ENCODE results near the gene ABAT.

Gene ABAT

GRCh38 chr16:8646326-8647053 lies 27.9 kb upstream of the ABAT start:
- Histone ChIP-seq H3K4me1 (ENCODE audit: control insufficient read depth in 2 of 2, insufficient read depth in 1 of 2, low read depth in 1 of 2, low read length in 2 of 2) (no peaks in the 10 kb centered on the region), H3K9ac (ENCODE audit: low read depth, low read length, poor library complexity) (no peak overlapping the region), H3K23ac (ENCODE audit: low read depth, low read length, poor library complexity) (no peak overlapping the region), H3K36me3 (replicated peaks in 1 of 2; ENCODE audit: control insufficient read depth in 2 of 2, insufficient read depth in 2 of 2, low read length in 2 of 2) (peaks cover 50 to 73% of the 10 kb centered on the region in 2 donors), H3K4me3 (ENCODE audit: low read length in 2 of 2) (no peak overlapping the region), H2AFZ (ENCODE audit: low read length) (no peak overlapping the region), H3K18ac (ENCODE audit: low read length) (no peak overlapping the region), H2BK15ac (ENCODE audit: low read length) (no peak overlapping the region), H4K8ac (ENCODE audit: low read depth, low read length) (no peak overlapping the region), H3K27me3 (ENCODE audit: control insufficient read depth in 3 of 3, insufficient read depth in 3 of 3, low read depth in 1 of 3, low read length in 3 of 3) (no peaks in the 10 kb centered on the region), H2BK5ac (ENCODE audit: low read length) (no peak overlapping the region), H3K4ac (ENCODE audit: low read length) (no peak overlapping the region), H3K9me3 (replicated peaks in 1 of 2; ENCODE audit: control insufficient read depth in 2 of 2, insufficient read depth in 1 of 2, low read depth in 1 of 2, low read length in 2 of 2) (peaks cover 0 to 6% of the 10 kb centered on the region in 2 donors), H3K4me2 (ENCODE audit: insufficient read depth, low read length, poor library complexity, severe bottlenecking) (no peak overlapping the region), H3K27ac (replicated peaks; ENCODE audit: low read length) (no peak overlapping the region), H3K79me1 (ENCODE audit: low read depth, low read length) (no peaks in the 10 kb centered on the region), H2BK120ac (ENCODE audit: low read depth, low read length) (no peak overlapping the region), H2BK12ac (ENCODE audit: low read length) (no peak overlapping the region), H2AK5ac (ENCODE audit: low read depth, low read length) (no peak overlapping the region), H3K14ac (ENCODE audit: low read length) (no peak overlapping the region), H4K91ac (ENCODE audit: low read depth, low read length, poor library complexity) (no peak overlapping the region)
- WGBS, 2 donors (ENCODE audit: extremely low coverage in 2 of 2, insufficient read length in 2 of 2, insufficient replicate concordance in 1 of 2): no CpG with 5 or more reads among the region's 13 CpGs
- DNase-seq (ENCODE audit: low spot score): no peak

GRCh38 chr16:8647721-8648318 lies 26.6 kb upstream of the ABAT start:
- no peak overlapping the region for H2BK15ac ChIP-seq (ENCODE audit: low read length)
- H3K14ac ChIP-seq (ENCODE audit: low read length): no peak overlapping the region
- no peaks in the 10 kb centered on the region for H3K27me3 ChIP-seq (ENCODE audit: control insufficient read depth in 3 of 3, insufficient read depth in 3 of 3, low read depth in 1 of 3, low read length in 3 of 3)
- peak overlapping the region in 1 of 2 donors; percentile 65 for H3K4me3 ChIP-seq (ENCODE audit: low read length in 2 of 2)
- H3K36me3 ChIP-seq (replicated peaks in 1 of 2; ENCODE audit: control insufficient read depth in 2 of 2, insufficient read depth in 2 of 2, low read length in 2 of 2): peaks cover 37 to 60% of the 10 kb centered on the region in 2 donors
- H3K4me2 ChIP-seq (ENCODE audit: insufficient read depth, low read length, poor library complexity, severe bottlenecking): no peak overlapping the region
- no peak overlapping the region for H3K9ac ChIP-seq (ENCODE audit: low read depth, low read length, poor library complexity)
- H4K8ac ChIP-seq (ENCODE audit: low read depth, low read length): no peak overlapping the region
- H3K9me3 ChIP-seq (replicated peaks in 1 of 2; ENCODE audit: control insufficient read depth in 2 of 2, insufficient read depth in 1 of 2, low read depth in 1 of 2, low read length in 2 of 2): peaks cover 0 to 4% of the 10 kb centered on the region in 2 donors
- H3K4me1 ChIP-seq (ENCODE audit: control insufficient read depth in 2 of 2, insufficient read depth in 1 of 2, low read depth in 1 of 2, low read length in 2 of 2): no peaks in the 10 kb centered on the region
- WGBS, 2 donors (ENCODE audit: extremely low coverage in 2 of 2, insufficient read length in 2 of 2, insufficient replicate concordance in 1 of 2): no CpG with 5 or more reads among the region's 9 CpGs
- H2BK5ac ChIP-seq (ENCODE audit: low read length): no peak overlapping the region
- H2AFZ ChIP-seq (ENCODE audit: low read length): no peak overlapping the region
- no peaks in the 10 kb centered on the region for H3K79me1 ChIP-seq (ENCODE audit: low read depth, low read length)
- no peak overlapping the region for H3K27ac ChIP-seq (replicated peaks; ENCODE audit: low read length)
- H2AK5ac ChIP-seq (ENCODE audit: low read depth, low read length): no peak overlapping the region
- no peak overlapping the region for H4K91ac ChIP-seq (ENCODE audit: low read depth, low read length, poor library complexity)
- DNase-seq (ENCODE audit: low spot score): no peak
- no peak overlapping the region for H3K18ac ChIP-seq (ENCODE audit: low read length)
- no peak overlapping the region for H2BK120ac ChIP-seq (ENCODE audit: low read depth, low read length)
- H3K23ac ChIP-seq (ENCODE audit: low read depth, low read length, poor library complexity): no peak overlapping the region
- H2BK12ac ChIP-seq (ENCODE audit: low read length): no peak overlapping the region
- no peak overlapping the region for H3K4ac ChIP-seq (ENCODE audit: low read length)

- Histone ChIP-seq H3K4me2 (ENCODE audit: insufficient read depth, low read length, poor library complexity, severe bottlenecking) (no peak overlapping the region), H3K4me1 (ENCODE audit: control insufficient read depth in 2 of 2, insufficient read depth in 1 of 2, low read depth in 1 of 2, low read length in 2 of 2) (no peaks in the 10 kb centered on the region), H3K27ac (replicated peaks; ENCODE audit: low read length) (no peak overlapping the region), H3K14ac (ENCODE audit: low read length) (no peak overlapping the region), H2BK5ac (ENCODE audit: low read length) (no peak overlapping the region), H3K23ac (ENCODE audit: low read depth, low read length, poor library complexity) (no peak overlapping the region), H3K9ac (ENCODE audit: low read depth, low read length, poor library complexity) (no peak overlapping the region), H3K4me3 (ENCODE audit: low read length in 2 of 2) (no peak overlapping the region), H2BK12ac (ENCODE audit: low read length) (no peak overlapping the region), H3K4ac (ENCODE audit: low read length) (no peak overlapping the region), H4K8ac (ENCODE audit: low read depth, low read length) (no peak overlapping the region), H3K36me3 (replicated peaks in 1 of 2; ENCODE audit: control insufficient read depth in 2 of 2, insufficient read depth in 2 of 2, low read length in 2 of 2) (peaks cover 34 to 50% of the 10 kb centered on the region in 2 donors), H3K27me3 (ENCODE audit: control insufficient read depth in 3 of 3, insufficient read depth in 3 of 3, low read depth in 1 of 3, low read length in 3 of 3) (no peaks in the 10 kb centered on the region), H4K91ac (ENCODE audit: low read depth, low read length, poor library complexity) (no peak overlapping the region), H3K9me3 (replicated peaks in 1 of 2; ENCODE audit: control insufficient read depth in 2 of 2, insufficient read depth in 1 of 2, low read depth in 1 of 2, low read length in 2 of 2) (peaks cover 0 to 4% of the 10 kb centered on the region in 2 donors), H2BK15ac (ENCODE audit: low read length) (no peak overlapping the region), H2AK5ac (ENCODE audit: low read depth, low read length) (no peak overlapping the region), H2BK120ac (ENCODE audit: low read depth, low read length) (no peak overlapping the region), H3K79me1 (ENCODE audit: low read depth, low read length) (no peaks in the 10 kb centered on the region), H2AFZ (ENCODE audit: low read length) (no peak overlapping the region), H3K18ac (ENCODE audit: low read length) (no peak overlapping the region)
- no peak for DNase-seq (ENCODE audit: low spot score)
- no CpG with 5 or more reads among the region's 4 CpGs for WGBS, 2 donors (ENCODE audit: extremely low coverage in 2 of 2, insufficient read length in 2 of 2, insufficient replicate concordance in 1 of 2)
Measured at GRCh38 chr16:8648877-8649276, 25.5 kb upstream of the ABAT start.

GRCh38 chr16:8649829-8650554 lies 24.4 kb upstream of the ABAT start:
- no peak overlapping the region for H3K4ac ChIP-seq (ENCODE audit: low read length)
- no peaks in the 10 kb centered on the region for H3K4me1 ChIP-seq (ENCODE audit: control insufficient read depth in 2 of 2, insufficient read depth in 1 of 2, low read depth in 1 of 2, low read length in 2 of 2)
- no peak overlapping the region for H4K91ac ChIP-seq (ENCODE audit: low read depth, low read length, poor library complexity)
- H3K23ac ChIP-seq (ENCODE audit: low read depth, low read length, poor library complexity): no peak overlapping the region
- no CpG with 5 or more reads among the region's 8 CpGs for WGBS, 2 donors (ENCODE audit: extremely low coverage in 2 of 2, insufficient read length in 2 of 2, insufficient replicate concordance in 1 of 2)
- H2BK120ac ChIP-seq (ENCODE audit: low read depth, low read length): no peak overlapping the region
- no peak for DNase-seq (ENCODE audit: low spot score)
- H2AFZ ChIP-seq (ENCODE audit: low read length): no peak overlapping the region
- peaks cover 24 to 39% of the 10 kb centered on the region in 2 donors for H3K36me3 ChIP-seq (replicated peaks in 1 of 2; ENCODE audit: control insufficient read depth in 2 of 2, insufficient read depth in 2 of 2, low read length in 2 of 2)
- H3K9ac ChIP-seq (ENCODE audit: low read depth, low read length, poor library complexity): no peak overlapping the region
- no peak overlapping the region for H3K4me3 ChIP-seq (ENCODE audit: low read length in 2 of 2)
- no peak overlapping the region for H2AK5ac ChIP-seq (ENCODE audit: low read depth, low read length)
- peaks cover 0 to 2% of the 10 kb centered on the region in 2 donors for H3K9me3 ChIP-seq (replicated peaks in 1 of 2; ENCODE audit: control insufficient read depth in 2 of 2, insufficient read depth in 1 of 2, low read depth in 1 of 2, low read length in 2 of 2)
- no peaks in the 10 kb centered on the region for H3K27me3 ChIP-seq (ENCODE audit: control insufficient read depth in 3 of 3, insufficient read depth in 3 of 3, low read depth in 1 of 3, low read length in 3 of 3)
- H3K14ac ChIP-seq (ENCODE audit: low read length): no peak overlapping the region
- H3K18ac ChIP-seq (ENCODE audit: low read length): no peak overlapping the region
- H3K27ac ChIP-seq (replicated peaks; ENCODE audit: low read length): no peak overlapping the region
- H3K79me1 ChIP-seq (ENCODE audit: low read depth, low read length): no peaks in the 10 kb centered on the region
- no peak overlapping the region for H2BK5ac ChIP-seq (ENCODE audit: low read length)
- H2BK15ac ChIP-seq (ENCODE audit: low read length): no peak overlapping the region
- no peak overlapping the region for H3K4me2 ChIP-seq (ENCODE audit: insufficient read depth, low read length, poor library complexity, severe bottlenecking)
- H2BK12ac ChIP-seq (ENCODE audit: low read length): no peak overlapping the region
- no peak overlapping the region for H4K8ac ChIP-seq (ENCODE audit: low read depth, low read length)
